HG02840 (cell line): ENCODE results near the gene GTF3A.
"Not testable (repeated sequence)": the region's sequence is repeated elsewhere in the genome, so short reads cannot be mapped to it uniquely, and the experiment has no call there.

ENCODE experiments used
- ATAC-seq: cut with Tn5 transposase; IDR thresholded peaks from one replicate; pipeline ENCODE4 v1.9.1; 2021; ENCODE audit warnings: mild to moderate bottlenecking, moderate library complexity, moderate number of reproducible peaks; ENCODE audit not compliant: unreplicated experiment, low FRiP score

GTF3A gene

DNA sequence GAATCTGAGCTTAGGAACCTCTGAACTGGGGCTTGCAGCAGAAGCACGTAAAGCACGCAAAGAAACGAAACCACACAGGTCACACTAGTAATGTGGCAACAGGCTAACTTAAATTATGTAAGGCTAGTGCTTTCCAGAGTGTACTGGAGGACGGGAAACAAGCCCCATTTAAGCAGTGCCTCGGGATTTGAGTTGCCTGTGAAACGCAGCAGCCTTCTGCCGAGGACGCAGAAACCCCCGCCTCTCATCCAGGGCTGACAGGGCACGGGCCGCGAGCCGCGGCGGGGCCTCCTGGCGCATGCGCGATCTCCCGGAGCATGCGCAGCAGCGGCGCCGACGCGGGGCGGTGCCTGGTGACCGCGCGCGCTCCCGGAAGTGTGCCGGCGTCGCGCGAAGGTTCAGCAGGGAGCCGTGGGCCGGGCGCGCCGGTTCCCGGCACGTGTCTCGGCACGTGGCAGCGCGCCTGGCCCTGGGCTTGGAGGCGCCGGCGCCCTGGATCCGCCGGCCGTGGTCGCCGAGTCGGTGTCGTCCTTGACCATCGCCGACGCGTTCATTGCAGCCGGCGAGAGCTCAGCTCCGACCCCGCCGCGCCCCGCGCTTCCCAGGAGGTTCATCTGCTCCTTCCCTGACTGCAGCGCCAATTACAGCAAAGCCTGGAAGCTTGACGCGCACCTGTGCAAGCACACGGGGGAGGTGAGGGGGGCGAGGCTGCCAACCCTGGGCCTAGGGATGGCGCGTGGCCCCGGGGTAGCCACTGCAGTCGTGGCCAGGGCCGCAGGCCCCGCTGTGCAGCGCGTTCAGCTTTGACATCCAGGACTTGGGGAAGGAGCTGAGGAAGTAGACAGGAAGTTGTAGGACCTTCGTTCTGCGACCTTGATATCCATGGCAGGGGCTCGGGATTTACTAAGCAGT, at the start of gene GTF3A:
TSS of gene GTF3A (plus strand) at position 374 of the 912 bp plus-strand sequence.
- peak; percentile 73 for ATAC-seq

DNA sequence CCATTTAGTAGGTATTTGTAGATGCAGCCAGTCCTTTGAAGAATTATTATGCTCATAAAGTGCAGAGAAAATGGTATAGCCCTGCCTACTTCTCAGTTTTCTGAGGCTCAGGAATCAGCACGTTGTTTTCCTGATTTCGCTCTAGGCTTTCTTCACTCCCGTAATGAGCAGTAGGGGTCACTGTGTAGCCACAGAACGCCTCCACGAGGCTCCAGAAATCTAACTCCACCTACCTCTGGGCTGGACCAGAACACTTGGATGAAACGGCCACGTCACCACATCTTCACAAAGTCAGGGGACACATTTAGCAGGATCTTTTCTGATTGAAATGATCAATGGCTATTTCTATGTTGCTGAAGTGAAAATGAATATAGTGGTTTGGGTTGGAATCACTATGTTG, 49.8 kb upstream of the GTF3A start:
- ATAC-seq = no peak

DNA sequence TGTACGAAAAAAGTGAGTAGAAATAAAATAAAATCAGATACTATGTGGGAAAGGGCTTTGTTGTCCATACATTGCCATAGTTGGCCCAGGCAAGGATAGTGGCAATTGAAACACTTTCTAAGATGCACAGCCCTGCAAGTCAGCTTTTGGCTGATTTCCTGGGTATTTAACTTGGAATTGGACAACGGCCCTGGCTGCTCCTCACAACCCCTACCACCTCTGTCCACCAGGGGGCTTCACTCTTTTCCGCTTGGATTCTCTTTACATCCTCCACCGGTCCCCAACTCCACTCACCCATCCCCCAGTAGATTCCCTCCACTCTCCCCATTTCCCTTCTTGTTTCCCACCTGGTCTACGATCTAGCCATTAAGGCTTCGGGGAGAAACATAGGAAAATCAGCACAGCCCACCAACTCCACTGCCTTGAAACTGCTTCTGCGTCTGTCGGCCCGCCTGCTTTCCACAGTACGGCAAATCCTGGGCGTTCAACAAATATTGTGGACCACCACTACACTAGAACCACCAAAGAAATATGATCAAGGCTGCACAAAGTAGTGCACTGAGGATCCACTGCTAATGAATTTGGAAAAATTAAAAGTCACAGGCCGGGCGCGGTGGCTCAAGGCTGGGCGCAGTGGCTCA, 48.6 kb upstream of the GTF3A start:
- ATAC-seq = no peak

DNA sequence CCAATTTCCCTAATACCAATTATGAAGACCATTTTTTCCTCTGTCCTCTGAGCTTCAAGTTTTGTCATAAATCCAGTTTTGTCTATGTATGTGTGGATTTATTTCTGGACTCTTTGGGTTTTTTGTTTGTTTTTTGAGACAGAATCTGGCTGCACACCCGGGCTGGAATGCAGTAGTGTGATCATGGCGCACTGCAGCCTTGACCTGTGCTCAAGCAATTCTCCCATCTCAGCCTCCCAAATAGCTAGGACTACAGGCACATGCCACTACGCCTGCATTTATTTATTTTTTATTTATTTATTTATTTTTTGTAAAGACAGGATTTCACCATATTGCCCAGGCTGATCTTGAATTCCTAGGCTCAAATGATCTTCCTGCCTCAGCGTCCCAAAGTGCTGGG, 45.3 kb upstream of the GTF3A start:
- ATAC-seq = no peak

DNA sequence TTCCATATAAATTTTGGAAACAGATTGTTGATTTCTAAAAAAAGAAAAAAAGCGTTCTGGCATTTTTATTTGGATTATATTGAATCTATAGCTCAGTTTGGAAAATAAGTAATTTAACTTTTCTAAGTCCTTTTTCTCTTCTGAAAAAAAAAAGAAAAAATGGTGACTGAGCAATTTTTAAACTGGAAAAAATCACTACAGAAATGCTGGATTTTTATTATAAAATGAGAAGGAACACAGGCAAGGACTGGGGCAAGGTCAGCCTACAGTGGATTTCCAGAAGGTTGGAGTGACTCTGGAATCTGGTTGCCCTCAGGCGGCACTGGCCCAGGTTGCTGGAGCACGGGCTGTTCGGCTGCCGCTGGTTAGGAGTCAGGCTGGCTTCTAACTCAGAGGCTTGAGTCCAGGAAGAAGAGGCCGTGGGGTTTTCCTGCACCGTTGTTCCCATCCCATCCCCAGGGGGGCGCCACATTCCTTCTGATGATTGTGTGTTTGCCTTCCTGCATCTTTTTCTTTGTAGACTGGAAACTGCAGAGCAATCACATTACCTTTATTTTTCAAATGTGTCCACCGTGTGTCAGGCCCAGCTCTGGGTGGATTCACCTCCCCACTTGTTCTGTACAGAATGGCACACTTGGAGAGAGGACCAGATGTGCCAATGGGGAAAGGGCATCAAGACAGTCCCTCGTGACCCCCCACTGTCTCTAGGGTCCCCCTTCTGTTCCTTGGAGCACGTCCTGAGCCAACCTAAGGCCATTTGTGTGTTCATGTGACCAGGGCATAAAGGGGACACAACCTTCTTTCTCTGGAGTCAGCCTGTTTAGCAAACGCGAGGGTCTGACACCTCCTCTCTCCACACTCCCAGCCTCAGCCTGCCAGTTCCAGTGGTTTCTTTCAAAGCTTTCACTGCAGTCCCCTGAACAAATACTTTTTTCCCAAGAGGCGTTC, 44.5 kb upstream of the GTF3A start:
- no peak for ATAC-seq

DNA sequence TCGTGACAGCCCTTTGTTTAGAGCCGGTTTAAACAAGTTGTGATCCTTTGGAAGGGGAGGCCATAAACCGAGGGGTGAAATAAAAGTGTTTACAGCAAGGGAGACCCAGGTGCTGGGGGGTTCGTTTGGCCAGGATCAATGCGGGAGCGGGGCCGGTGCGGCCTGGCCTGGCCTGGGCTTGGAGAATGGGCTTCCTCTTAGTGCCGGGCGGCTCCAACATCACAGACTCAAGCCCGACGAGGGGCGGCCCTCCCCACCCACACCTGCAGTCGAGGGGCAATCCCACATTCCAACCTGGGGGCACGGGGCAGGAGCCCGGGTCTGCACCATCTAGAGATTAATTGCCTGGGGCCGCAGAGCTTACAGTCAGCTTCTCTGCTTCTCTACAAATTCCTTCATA, 42.8 kb upstream of the GTF3A start:
- no peak for ATAC-seq

DNA sequence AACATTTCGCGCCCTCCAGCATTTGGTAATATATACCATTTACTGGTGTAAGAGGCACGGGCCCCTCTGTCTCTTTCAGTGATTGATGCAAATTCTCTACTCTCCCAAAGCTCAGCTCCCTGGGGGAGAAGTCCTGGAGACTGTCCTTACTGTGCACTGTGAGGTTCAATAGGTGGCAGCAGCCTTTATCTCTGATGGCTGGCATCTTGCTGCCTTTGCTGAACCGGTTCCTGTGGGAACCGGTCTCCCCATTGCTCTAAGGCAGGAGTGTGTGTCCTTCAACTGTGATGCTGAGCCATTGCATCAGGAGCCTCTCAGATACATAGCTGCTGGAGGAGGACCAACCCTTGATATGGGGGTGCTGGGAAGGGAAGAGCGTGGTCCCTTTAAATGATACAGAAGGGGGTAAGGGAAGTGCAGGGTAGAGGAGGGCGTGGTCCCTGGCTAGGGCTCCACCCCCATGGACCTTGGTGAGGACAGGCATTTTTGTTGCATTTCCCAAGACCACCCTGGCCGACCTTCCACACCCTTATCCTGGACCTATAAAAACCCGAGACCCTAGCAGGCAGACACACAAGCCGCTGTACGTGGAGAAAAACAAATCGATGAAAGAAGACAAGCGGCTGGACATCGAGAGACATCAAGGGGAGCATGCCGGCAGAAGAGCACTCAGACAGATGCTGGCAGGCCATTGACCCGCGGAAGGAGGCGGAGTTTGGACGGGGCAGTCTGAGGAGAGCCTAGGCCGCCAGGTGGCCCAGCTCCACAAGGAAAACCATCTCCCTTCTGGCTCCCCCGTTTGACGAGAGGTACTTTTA, 41.1 kb upstream of the GTF3A start:
- ATAC-seq = no peak

DNA sequence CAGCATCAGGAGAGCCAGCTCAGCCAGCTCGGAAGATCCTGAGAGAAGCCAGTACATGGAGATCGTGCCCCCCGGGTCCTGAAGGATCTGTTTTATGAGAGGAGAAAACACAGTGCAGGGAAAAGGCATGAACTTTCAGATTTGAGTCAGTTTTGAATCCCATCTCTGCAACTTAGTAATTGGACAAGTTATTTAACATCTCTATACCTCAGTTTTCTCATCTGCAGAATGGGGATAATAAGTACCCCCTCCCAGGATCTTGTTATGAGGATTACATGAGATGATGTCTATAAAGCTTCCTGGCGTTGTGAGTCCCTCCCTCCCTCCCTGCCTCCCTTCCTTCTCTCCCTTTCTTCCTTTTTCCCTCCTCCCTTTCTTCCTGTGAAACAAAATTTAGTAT, 40.1 kb upstream of the GTF3A start:
- ATAC-seq = no peak

DNA sequence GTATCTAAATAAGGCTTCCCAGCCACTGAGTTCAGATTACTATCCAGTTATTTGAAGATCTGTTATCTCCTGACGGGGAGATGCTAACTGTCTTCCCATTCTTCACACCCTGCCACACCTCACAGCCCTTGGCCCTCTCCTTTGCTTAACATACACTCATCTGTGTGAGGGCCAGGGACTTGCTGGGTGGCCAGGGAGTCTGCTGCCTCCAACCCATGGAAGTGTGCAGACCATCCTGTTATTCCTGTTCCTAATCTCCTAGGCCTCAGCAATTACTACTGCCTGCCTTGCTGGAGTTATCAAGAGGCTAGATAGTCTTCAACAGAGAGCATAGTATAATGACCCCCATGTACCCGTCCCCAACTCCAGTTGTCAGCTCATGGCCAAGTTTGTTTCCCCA, 36.2 kb upstream of the GTF3A start:
- no peak for ATAC-seq

DNA sequence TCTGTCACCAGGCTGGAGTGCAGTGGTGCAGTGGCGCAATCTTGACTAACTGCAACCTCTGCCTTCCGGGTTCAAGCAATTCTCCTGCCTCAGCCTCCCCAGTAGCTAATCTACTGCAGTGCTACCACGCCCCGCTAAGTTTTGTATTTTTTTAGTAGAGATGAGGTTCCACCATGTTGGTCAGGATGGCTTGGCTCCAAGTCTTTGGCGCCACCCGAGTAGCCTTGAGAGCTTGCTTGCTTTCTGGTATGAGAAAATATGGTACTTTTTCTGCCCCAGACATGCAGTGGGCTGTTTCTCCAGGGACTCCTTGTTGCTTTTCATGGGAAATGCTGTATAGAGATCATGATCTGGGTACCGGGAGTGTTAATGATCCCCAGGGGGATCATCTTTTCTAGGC, 34.5 kb upstream of the GTF3A start:
- no peak for ATAC-seq

DNA sequence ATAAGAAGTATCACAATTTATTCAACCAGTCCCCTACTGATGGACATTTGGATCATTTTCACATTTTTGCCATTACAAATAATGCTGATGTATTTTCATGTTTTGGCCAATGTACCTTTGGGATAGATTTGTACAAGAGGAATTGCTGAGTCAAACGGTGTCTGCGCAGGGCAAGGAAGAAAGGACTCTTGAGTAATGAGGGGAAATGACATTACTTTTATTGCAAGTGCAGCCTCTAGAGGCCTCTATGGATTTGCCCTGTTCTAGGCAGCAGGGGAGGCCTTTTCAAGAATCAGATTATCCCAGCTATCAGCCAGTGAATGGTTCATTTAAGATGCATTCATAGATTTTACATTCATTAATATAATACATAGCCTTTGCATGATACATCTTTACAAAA, 32.9 kb upstream of the GTF3A start:
- ATAC-seq = no peak

DNA sequence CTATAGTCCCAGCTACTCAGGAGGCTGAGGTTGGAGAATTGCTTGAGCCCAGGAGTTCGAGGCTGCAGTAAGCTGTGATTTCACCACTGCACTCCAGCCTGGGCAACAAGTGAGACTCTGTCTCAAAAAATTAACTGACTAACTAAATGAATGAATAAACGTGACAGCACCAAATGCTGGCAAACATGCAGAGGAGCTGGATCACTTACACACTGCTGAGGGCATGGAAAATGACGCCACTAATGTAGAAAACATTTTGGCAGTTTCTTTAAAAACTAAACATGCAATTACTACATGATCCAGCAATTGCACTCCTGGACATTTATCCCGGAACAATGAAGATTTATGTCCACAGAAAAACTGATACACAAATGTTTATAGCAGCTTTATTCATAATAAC, 31.3 kb upstream of the GTF3A start:
- no peak for ATAC-seq

DNA sequence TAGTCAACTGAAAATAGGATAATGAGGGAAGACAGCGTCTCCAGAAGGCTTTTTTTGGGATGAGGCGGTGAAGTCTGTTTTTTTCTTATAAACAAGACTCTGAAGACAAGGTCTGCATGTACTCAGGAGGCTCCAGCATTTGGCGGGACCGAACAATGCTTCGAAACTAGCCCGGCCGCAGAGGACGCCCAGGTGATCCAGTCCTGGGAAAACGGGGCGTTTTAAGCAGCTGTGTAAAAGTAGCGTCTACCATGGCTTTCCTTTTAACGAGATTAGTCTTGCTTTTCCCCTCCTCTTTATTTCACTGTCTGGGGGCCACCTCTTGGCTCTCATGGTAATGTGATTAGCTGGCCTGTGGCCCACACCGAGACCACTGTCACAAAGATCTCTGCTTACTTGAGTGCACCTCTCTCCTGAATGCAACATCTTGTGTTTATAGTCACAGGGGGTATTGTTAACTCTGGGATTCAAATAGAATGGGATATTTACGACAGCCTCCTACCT, 29.4 kb upstream of the GTF3A start:
- ATAC-seq = no peak

DNA sequence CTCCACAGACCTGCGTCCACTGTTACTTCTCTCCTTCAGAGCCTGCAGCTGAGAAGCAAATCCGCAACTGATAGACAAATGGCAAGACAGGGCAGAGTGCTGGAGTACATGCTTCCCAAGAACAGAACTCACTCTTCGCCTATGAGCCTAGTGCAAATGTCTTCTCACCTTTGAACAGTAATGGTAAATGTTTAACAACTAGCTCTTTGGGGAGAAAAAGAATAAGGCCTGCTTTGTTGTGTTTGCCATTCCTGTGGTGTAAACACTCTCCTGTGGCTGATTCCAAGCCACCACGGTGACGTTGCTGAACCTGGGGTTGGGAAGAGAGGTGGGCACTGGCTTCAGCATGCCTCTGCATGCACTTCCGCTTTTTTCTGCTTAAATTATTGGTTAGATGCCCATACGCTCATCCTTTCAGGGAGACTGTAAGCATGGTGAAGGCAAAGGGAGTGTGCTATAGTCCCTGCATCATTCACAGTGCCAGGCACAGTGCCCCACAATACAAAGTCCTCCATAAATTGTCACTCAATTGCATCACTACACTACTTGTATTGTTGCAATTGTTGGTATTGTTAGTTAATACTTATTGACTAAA, 28.1 kb upstream of the GTF3A start:
- no peak for ATAC-seq

DNA sequence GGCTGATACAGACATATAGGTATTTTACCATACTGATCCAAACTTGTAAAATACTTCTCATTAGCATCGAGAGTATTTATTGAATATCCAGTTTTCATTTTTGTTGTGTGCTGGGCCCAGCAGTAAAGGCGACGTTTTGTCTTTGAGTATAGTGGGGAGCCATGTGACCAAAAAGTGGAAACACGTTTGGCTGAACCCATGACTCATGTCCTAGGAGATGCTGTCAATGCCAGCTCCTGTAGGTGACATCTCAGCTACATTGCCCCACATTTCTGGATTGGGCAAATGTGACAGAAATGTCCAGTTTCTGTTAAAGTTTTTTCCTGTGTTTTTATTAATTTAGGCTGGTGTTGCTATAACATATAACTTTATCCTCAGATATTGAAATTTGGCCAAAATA, 26.1 kb upstream of the GTF3A start:
- ATAC-seq = no peak

DNA sequence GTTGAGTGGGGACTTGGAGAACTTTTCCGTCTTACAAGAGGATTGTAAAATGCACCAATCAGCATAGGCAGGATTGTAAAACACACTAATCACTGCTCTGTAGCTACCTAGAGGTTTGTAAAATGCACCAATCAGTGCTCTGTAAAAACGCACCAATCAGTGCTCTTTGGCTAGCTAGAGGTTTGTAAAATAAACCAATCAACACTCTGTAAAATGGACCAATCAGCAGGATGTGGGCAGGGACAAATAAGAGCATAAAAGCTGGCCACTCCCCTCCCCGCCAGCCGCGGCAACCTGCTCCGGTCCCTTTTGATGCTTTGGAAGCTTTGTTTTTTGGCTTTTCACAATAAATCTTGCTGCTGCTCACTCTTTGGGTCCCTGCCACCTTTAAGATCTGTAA, 24.0 kb upstream of the GTF3A start:
- ATAC-seq = not testable (repeated sequence)

DNA sequence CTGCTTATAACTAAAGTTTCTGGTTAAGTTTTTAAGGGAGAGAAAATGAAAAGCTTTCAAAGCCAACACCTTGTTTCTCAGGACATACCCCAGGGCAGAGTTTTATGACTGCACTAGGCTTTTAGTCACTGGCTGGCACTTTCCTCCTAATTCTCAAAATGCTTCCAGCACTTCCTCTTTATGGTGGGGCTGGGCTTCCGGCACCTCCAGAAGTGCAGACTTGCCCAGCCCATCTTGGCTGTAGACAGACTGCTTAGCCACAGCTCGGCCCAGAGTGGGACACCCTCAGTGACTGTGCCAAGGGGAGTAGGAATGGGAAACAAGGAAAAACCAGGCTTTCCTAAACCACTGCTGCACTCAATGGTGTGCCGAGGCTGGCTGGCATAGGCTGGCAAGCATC, 23.2 kb upstream of the GTF3A start:
- no peak for ATAC-seq

DNA sequence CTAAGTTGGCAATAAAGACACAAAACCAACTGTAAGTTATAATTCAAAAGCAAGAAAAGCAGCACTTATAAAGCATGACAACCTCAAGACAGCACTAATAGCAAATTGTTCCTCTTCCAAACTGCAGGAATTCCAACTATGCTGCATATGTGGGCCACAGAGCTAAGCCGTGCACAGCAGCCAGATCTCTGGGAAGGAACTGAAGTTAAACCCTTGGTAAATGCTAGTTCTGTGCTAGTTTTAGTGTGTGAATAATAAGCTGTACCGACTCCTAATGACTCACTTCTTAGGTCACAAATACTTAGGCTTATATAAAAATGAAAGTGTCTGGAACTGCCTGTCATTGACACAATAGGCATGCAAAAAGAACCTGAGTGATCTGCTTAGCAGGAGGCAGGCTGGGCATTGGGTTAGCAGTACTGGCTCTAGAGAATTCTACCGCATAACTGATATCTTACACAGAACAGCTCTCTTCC, 21.2 kb upstream of the GTF3A start:
- no peak for ATAC-seq

DNA sequence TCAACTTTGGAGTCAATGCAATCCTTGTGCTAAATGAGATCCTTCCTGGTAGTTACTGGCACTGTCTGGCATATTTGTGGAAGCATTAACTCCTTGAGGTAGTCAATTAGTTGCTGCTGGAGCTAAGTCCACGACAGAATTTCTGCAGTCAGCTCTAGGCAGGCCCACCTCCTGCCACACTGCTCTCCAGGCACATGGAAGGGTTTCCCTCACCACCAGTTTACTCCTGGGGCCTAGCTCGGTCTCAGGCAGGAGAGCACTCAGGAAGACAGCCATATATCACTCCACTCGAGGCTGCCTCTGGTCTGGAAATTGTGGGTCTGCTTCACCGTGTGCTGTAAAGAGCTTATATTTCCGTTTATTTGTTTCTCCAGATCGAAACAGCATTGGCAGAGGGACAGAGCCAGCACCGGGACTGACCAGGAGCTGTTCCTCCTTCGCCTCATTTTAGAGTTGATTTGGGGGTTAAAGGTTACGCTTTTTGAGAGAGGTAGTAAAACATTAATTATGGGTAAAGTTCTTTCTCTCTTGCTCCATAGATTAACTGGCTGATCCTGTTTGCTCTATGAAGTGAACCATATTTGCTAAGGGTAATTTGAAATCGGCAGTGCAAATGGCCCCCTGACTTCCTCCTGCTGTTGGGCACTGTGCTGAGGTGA, 20.6 kb upstream of the GTF3A start:
- ATAC-seq = no peak
